Astrocyte (in vitro differentiated cells and primary cell): Measurements from ENCODE around the gene CHML. TPM values are rescaled to one million over a fixed set of nuclear protein-coding genes. Genes with fewer than 3 reads are reported as not detected.

Experiments
- DNase-seq: peaks from one replicate; pipeline ENCODE4 v3.0.0-alpha.2; 2010; ENCODE audit warnings: low read depth
- FAIRE-seq: peaks from 2 replicates; lab custom pipeline; 2011; peaks lifted over from hg19 to GRCh38; lab: Jason Lieb, UNC
- H2AFZ ChIP-seq: 2 replicates; pipeline ENCODE4 v1.6.0; 2012; ENCODE audit warnings: low read depth, low read length, inconsistent platforms
- H3K27ac ChIP-seq: 2 replicates; pipeline ENCODE4 v1.5.1; 2011; ENCODE audit warnings: low read depth, low read length, inconsistent platforms
- H3K27me3 ChIP-seq: 2 replicates; pipeline ENCODE4 v1.6.0; 2011; ENCODE audit warnings: low read length, inconsistent platforms; ENCODE audit not compliant: insufficient read depth
- H3K36me3 ChIP-seq: 2 replicates; pipeline ENCODE4 v1.5.1; 2011; ENCODE audit warnings: low read length, inconsistent platforms; ENCODE audit not compliant: insufficient read depth
- H3K4me1 ChIP-seq: 2 replicates; pipeline ENCODE4 v1.5.1; 2011; ENCODE audit warnings: low read length, inconsistent platforms; ENCODE audit not compliant: insufficient read depth
- H3K4me2 ChIP-seq: 2 replicates; pipeline ENCODE4 v1.6.0; 2012; ENCODE audit warnings: low read length, inconsistent platforms
- H3K4me3 ChIP-seq: 2 replicates; pipeline ENCODE4 v1.5.1; 2011; ENCODE audit warnings: low read depth, mild to moderate bottlenecking, low read length, inconsistent platforms; ENCODE audit not compliant: insufficient read depth
- H3K79me2 ChIP-seq: 2 replicates; pipeline ENCODE4 v1.6.0; 2012; ENCODE audit warnings: mild to moderate bottlenecking, low read length, inconsistent platforms; ENCODE audit not compliant: insufficient read depth
- H3K9ac ChIP-seq: 2 replicates; pipeline ENCODE4 v1.6.0; 2012; ENCODE audit warnings: mild to moderate bottlenecking, low read length, inconsistent platforms
- H3K9me3 ChIP-seq: 2 replicates; pipeline ENCODE4 v1.5.1; 2012; ENCODE audit warnings: low read depth, mild to moderate bottlenecking, low read length, inconsistent platforms; ENCODE audit not compliant: insufficient read depth
- H4K20me1 ChIP-seq: 2 replicates; pipeline ENCODE4 v1.6.0; 2012; ENCODE audit warnings: low read length, inconsistent platforms; ENCODE audit not compliant: insufficient read depth
- H3K27ac Mint-ChIP-seq: one replicate; pipeline ENCODE4 v1.8.0; 2021; ENCODE audit warnings: mild to moderate bottlenecking, mixed read lengths; ENCODE audit not compliant: unreplicated experiment
- H3K27me3 Mint-ChIP-seq: one replicate; pipeline ENCODE4 v1.8.0; 2021; ENCODE audit warnings: low read depth, mixed read lengths; ENCODE audit not compliant: unreplicated experiment
- H3K36me3 Mint-ChIP-seq: one replicate; pipeline ENCODE4 v1.8.0; 2021; ENCODE audit warnings: low read depth, mixed read lengths; ENCODE audit not compliant: unreplicated experiment
- H3K4me1 Mint-ChIP-seq: one replicate; pipeline ENCODE4 v1.8.0; 2021; ENCODE audit warnings: low read depth, mixed read lengths; ENCODE audit not compliant: unreplicated experiment
- H3K4me3 Mint-ChIP-seq: one replicate; pipeline ENCODE4 v1.8.0; 2021; ENCODE audit warnings: mild to moderate bottlenecking, moderate library complexity, mixed read lengths; ENCODE audit not compliant: unreplicated experiment
- H3K9me3 Mint-ChIP-seq: one replicate; pipeline ENCODE4 v1.8.0; 2021; ENCODE audit warnings: mild to moderate bottlenecking, mixed read lengths; ENCODE audit not compliant: unreplicated experiment
- EZH2 ChIP-seq: IDR thresholded peaks from 2 replicates; pipeline ENCODE4 v1.6.1; 2012; ENCODE audit warnings: mild to moderate bottlenecking, low read length, inconsistent platforms; ENCODE audit not compliant: insufficient read depth
- total RNA-seq: library from RNA; stranded (reverse); gene quantifications from 2 replicates; pipeline ENCODE4 v1.2.1, GENCODE V29; 2021
- TF ChIP-seq, protein P1 (sequence below): IDR thresholded peaks from 2 replicates; pipeline ENCODE4 v1.5.1; 2011; ENCODE audit warnings: low read depth, mild to moderate bottlenecking, inconsistent platforms, low read length, moderate library complexity; ENCODE audit not compliant: insufficient read depth

CHML gene
- total RNA-seq, 1 donor from 2014 or later = 22.6 TPM

DNA sequence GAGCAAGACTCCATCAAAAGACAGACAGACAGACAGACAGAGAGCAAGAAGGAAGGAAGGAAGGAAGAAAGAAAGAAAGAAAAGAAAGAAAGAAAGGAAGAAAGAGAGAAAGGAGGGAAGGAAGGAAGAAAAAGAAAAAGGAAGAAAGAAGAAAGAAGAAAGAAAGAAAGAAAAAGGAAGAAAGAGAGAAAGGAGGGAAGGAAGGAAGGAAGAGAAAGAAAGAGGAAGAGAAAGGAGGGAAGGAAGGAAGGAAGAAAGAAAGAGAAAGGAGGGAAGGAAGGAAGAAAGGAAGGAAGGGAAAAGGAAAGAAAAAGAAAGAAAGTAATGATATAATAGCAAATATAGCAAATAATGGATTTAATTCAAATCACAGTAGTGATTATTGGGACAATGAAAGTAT, 32.7 kb downstream of the CHML start:
- Mint-ChIP-seq H3K27ac (no peak overlapping the region), H3K4me1 (peaks cover 27% of the 10 kb centered on the region), H3K36me3 (no peaks in the 10 kb centered on the region), H3K27me3 (no peaks in the 10 kb centered on the region), H3K4me3 (no peak overlapping the region), H3K9me3 (no peaks in the 10 kb centered on the region)
- peaks cover 34% of the 10 kb centered on the region for H3K4me1 ChIP-seq
- no peak overlapping the region for H2AFZ ChIP-seq
- FAIRE-seq (no peak), DNase-seq (no peak)
- H3K4me2 ChIP-seq = no peak overlapping the region
- no peaks in the 10 kb centered on the region for H3K36me3 ChIP-seq
- no peak overlapping the region for H3K27ac ChIP-seq
- no peak for TF ChIP-seq EZH2
- TF ChIP-seq, protein P1, sequence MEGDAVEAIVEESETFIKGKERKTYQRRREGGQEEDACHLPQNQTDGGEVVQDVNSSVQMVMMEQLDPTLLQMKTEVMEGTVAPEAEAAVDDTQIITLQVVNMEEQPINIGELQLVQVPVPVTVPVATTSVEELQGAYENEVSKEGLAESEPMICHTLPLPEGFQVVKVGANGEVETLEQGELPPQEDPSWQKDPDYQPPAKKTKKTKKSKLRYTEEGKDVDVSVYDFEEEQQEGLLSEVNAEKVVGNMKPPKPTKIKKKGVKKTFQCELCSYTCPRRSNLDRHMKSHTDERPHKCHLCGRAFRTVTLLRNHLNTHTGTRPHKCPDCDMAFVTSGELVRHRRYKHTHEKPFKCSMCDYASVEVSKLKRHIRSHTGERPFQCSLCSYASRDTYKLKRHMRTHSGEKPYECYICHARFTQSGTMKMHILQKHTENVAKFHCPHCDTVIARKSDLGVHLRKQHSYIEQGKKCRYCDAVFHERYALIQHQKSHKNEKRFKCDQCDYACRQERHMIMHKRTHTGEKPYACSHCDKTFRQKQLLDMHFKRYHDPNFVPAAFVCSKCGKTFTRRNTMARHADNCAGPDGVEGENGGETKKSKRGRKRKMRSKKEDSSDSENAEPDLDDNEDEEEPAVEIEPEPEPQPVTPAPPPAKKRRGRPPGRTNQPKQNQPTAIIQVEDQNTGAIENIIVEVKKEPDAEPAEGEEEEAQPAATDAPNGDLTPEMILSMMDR = no peak
- no peak overlapping the region for H3K4me3 ChIP-seq
- H4K20me1 ChIP-seq = no peaks in the 10 kb centered on the region
- no peaks in the 10 kb centered on the region for H3K9me3 ChIP-seq
- no peak overlapping the region for H3K9ac ChIP-seq
- H3K79me2 ChIP-seq = no peaks in the 10 kb centered on the region
- no peaks in the 10 kb centered on the region for H3K27me3 ChIP-seq

- H3K27ac ChIP-seq = no peak overlapping the region
- H4K20me1 ChIP-seq = no peaks in the 10 kb centered on the region
- DNase-seq (peak; percentile 52), FAIRE-seq (no peak)
- H3K27me3 ChIP-seq = no peaks in the 10 kb centered on the region
- no peak overlapping the region for H3K27ac Mint-ChIP-seq
- no peak overlapping the region for H3K4me3 Mint-ChIP-seq
- no peaks in the 10 kb centered on the region for H3K36me3 Mint-ChIP-seq
- peak overlapping the region; percentile 52 for H3K4me2 ChIP-seq
- no peak overlapping the region for H3K4me3 ChIP-seq
- peaks cover 27% of the 10 kb centered on the region for H3K4me1 Mint-ChIP-seq
- no peaks in the 10 kb centered on the region for H3K9me3 ChIP-seq
- no peaks in the 10 kb centered on the region for H3K36me3 ChIP-seq
- H3K9me3 Mint-ChIP-seq = no peaks in the 10 kb centered on the region
- peaks cover 28% of the 10 kb centered on the region for H3K4me1 ChIP-seq
- TF ChIP-seq EZH2 = no peak
- TF ChIP-seq, protein P1 = no peak
- no peaks in the 10 kb centered on the region for H3K79me2 ChIP-seq
- no peak overlapping the region for H2AFZ ChIP-seq
- H3K27me3 Mint-ChIP-seq = no peaks in the 10 kb centered on the region
- no peak overlapping the region for H3K9ac ChIP-seq
These were observed 33.6 kb downstream of the CHML start for GRCh38 chr1:241606544-241606943.

DNA sequence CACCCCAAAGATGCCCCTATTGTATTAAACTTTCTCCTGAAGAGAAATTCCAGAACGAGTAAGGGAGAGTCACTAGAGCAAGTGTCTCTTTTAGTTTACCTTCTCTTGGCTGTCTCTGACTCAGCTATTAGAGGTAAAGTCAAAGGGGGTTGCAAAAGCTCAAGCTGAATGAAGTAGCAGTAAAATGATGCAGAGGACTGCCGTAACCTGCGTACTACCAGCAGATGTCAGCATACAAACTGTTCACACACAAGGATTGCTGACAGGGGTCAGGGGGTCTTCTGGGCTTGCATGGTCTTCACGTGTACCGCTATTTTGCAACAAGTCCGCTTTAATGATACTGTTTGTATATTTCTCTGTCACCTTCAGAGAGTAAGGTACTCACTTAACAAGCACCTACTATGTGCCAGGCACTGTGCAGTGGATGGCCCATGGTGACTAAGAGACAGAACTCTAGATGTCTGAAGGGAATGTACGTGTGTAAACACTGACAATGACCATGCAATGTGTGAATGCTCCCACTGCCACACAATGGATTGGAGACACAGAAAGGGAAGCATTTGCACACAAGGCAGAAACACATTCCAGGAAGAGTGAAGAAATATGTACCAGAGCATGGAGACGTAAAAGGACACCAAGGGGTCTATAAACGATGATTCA, 34.9 kb downstream of the CHML start:
- Histone ChIP-seq H2AFZ (no peak overlapping the region), H3K27ac (no peak overlapping the region), H3K4me3 (no peak overlapping the region), H3K4me2 (no peak overlapping the region), H3K9me3 (no peaks in the 10 kb centered on the region), H3K36me3 (no peaks in the 10 kb centered on the region), H3K27me3 (no peaks in the 10 kb centered on the region), H3K9ac (no peak overlapping the region), H3K4me1 (peaks cover 28% of the 10 kb centered on the region), H4K20me1 (no peaks in the 10 kb centered on the region), H3K79me2 (no peaks in the 10 kb centered on the region)
- DNase-seq = no peak
- no peak for FAIRE-seq
- Mint-ChIP-seq H3K4me3 (no peak overlapping the region), H3K9me3 (no peaks in the 10 kb centered on the region), H3K27me3 (no peaks in the 10 kb centered on the region), H3K4me1 (peaks cover 34% of the 10 kb centered on the region), H3K36me3 (no peaks in the 10 kb centered on the region), H3K27ac (no peak overlapping the region)
- TF ChIP-seq, protein P1 = peak; percentile 15
- TF ChIP-seq EZH2 = no peak
